Fibroblast of lung (primary cell): ENCODE measurements around the gene TUBGCP3. TPM values are rescaled to one million over a fixed set of nuclear protein-coding genes. Genes with fewer than 3 reads are reported as not detected.

Experiments
- DNase-seq, 2 donors: peaks; one replicate each; pipeline versions ENCODE4 v3.0.0 to v3.0.0-alpha.2; 2010; ENCODE audit warnings: low read depth in 2 of 2
- H2AFZ ChIP-seq: 2 replicates; pipeline ENCODE4 v1.5.1; 2012; ENCODE audit warnings: low read length, control low read depth, inconsistent platforms
- H3K27ac ChIP-seq: 2 replicates; pipeline ENCODE4 v1.5.1; 2011; ENCODE audit warnings: low read length, control low read depth; ENCODE audit not compliant: insufficient read depth
- H3K27me3 ChIP-seq: 2 replicates; pipeline ENCODE4 v1.5.1; 2011; ENCODE audit warnings: mild to moderate bottlenecking, low read length; ENCODE audit not compliant: control insufficient read depth, insufficient read depth
- H3K36me3 ChIP-seq: 2 replicates; pipeline ENCODE4 v1.5.1; 2011; ENCODE audit warnings: low read length; ENCODE audit not compliant: control insufficient read depth, insufficient read depth
- H3K4me1 ChIP-seq: 2 replicates; pipeline ENCODE4 v1.5.1; 2011; ENCODE audit warnings: low read length; ENCODE audit not compliant: control insufficient read depth, insufficient read depth; ENCODE audit errors: extremely low read depth
- H3K4me2 ChIP-seq: 2 replicates; pipeline ENCODE4 v1.5.1; 2011; ENCODE audit warnings: low read length, control low read depth; ENCODE audit not compliant: insufficient read depth; ENCODE audit errors: extremely low read depth
- H3K4me3 ChIP-seq, 4 experiments: fragments of 200-600 bp in 1 of 4; sonication (generic) in 1 of 4; replicated peaks in 1 of 4; 2 replicates each; pipeline ENCODE4 v1.5.1; 2011 to 2016; ENCODE audit warnings: low read length in 4 of 4, low read depth in 3 of 4, mild to moderate bottlenecking in 3 of 4, control low read depth in 2 of 4, inconsistent platforms in 1 of 4, mixed read lengths in 1 of 4; ENCODE audit not compliant: insufficient read depth in 1 of 4; ENCODE audit errors: control extremely low read depth in 1 of 4
- H3K79me2 ChIP-seq: 2 replicates; pipeline ENCODE4 v1.5.1; 2012; ENCODE audit warnings: mild to moderate bottlenecking, low read length, inconsistent platforms; ENCODE audit not compliant: control insufficient read depth, insufficient read depth
- H3K9ac ChIP-seq: 2 replicates; pipeline ENCODE4 v1.5.1; 2011; ENCODE audit warnings: mild to moderate bottlenecking, low read length, control low read depth; ENCODE audit not compliant: insufficient read depth
- H3K9me3 ChIP-seq: 2 replicates; pipeline ENCODE4 v1.5.1; 2012; ENCODE audit warnings: low read depth, low read length; ENCODE audit not compliant: control insufficient read depth, insufficient read depth
- H4K20me1 ChIP-seq: 2 replicates; pipeline ENCODE4 v1.5.1; 2011; ENCODE audit warnings: low read length; ENCODE audit not compliant: control insufficient read depth, insufficient read depth; ENCODE audit errors: extremely low read depth
- CTCF ChIP-seq, 2 donors: IDR thresholded peaks in 1 of 2; conservative IDR thresholded peaks in 1 of 2; 1 replicate in 1 of 2; 2 replicates in 1 of 2; pipeline ENCODE4 v1.5.1; 2011 to 2012; ENCODE audit warnings: low read length in 2 of 2, control low read depth in 1 of 2, inconsistent platforms in 1 of 2, low read depth in 1 of 2, mild to moderate bottlenecking in 1 of 2
- EZH2 ChIP-seq: IDR thresholded peaks from 2 replicates; pipeline ENCODE4 v1.5.1; 2012; ENCODE audit warnings: low read length, control low read depth, mild to moderate bottlenecking; ENCODE audit errors: missing control alignments
- polyA plus RNA-seq, 2 donors: library from polyadenylated mRNA; depleted of rRNA in 1 of 2; stranded (reverse) in 1 of 2; unstranded in 1 of 2; fragments of >200 nt; gene quantifications; 2 replicates each; pipeline ENCODE4 v1.2.1, GENCODE V29; 2011 to 2012; ENCODE audit warnings: missing spikeins in 1 of 2
- total RNA-seq: library from RNA; depleted of rRNA; stranded (reverse); fragments of >200 nt; gene quantifications from 2 replicates; pipeline ENCODE4 v1.2.1, GENCODE V29; 2014

TUBGCP3 gene
- total and polyA plus RNA-seq, 2 donors (not counting 1 experiment from before 2014, with no cell fraction given) = 14.5 to 17.2 TPM

- TF ChIP-seq CTCF (conservative IDR thresholded peaks at IDR 0.05 in 1 of 2, IDR thresholded peaks at IDR 0.05 in 1 of 2; ENCODE audit: low read depth in 1 of 2, low read length in 2 of 2) (no peak), EZH2 (no peak)
- no peaks in the 10 kb centered on the region for H3K36me3 ChIP-seq
- no peak for DNase-seq
Observed at GRCh38 chr13:112447306-112447705, 140.6 kb downstream of the TUBGCP3 start.

GRCh38 chr13:112446867-112447266 lies 141.1 kb downstream of the TUBGCP3 start:
- TF ChIP-seq EZH2 (no peak), CTCF (conservative IDR thresholded peaks at IDR 0.05 in 1 of 2, IDR thresholded peaks at IDR 0.05 in 1 of 2; ENCODE audit: low read depth in 1 of 2, low read length in 2 of 2) (no peak)
- no peak overlapping the region for H3K27ac ChIP-seq

More at GRCh38 chr13:112447306-112447705, 140.6 kb downstream of the TUBGCP3 start:
- Histone ChIP-seq H3K27ac (no peak overlapping the region), H3K9ac (no peak overlapping the region), H3K4me1 (no peaks in the 10 kb centered on the region), H2AFZ (no peak overlapping the region), H3K4me3 (no peak overlapping the region), H3K4me2 (no peak overlapping the region), H4K20me1 (no peaks in the 10 kb centered on the region), H3K9me3 (no peaks in the 10 kb centered on the region), H3K27me3 (no peaks in the 10 kb centered on the region), H3K79me2 (no peaks in the 10 kb centered on the region)

DNA sequence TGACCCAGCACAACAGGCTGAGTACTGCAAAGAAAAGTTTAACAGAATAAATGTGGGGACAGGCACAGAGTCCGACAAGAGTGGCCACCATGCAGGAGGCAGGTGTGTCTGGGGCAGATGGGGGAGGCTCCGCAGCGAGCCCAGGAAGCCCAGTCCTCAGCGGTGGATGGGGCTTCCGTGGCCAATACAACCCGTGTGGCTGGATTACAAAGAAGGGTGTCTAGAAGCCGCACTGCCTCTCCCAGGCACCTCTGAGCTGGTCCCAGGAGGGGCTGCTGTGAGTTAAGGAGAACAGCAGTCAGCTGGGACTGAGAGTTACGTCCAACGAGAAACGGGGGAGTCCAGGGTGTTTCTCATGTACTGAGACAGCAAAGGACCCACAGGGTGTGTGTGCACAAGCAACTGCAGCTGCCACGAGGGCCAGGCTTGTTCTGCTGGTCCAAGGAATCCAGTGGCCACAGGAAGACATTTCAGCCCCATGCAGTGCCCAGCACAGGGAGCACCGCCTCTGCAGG lies 141.5 kb downstream of the TUBGCP3 start:
- DNase-seq = no peak
- Histone ChIP-seq H3K4me2 (no peak overlapping the region), H2AFZ (no peak overlapping the region), H3K36me3 (no peaks in the 10 kb centered on the region), H3K27ac (no peak overlapping the region), H3K9me3 (no peaks in the 10 kb centered on the region), H3K79me2 (no peaks in the 10 kb centered on the region), H3K4me3 (no peak overlapping the region), H3K27me3 (no peaks in the 10 kb centered on the region), H3K4me1 (no peaks in the 10 kb centered on the region), H4K20me1 (no peaks in the 10 kb centered on the region), H3K9ac (no peak overlapping the region)
- no peak for TF ChIP-seq CTCF (conservative IDR thresholded peaks at IDR 0.05 in 1 of 2, IDR thresholded peaks at IDR 0.05 in 1 of 2; ENCODE audit: low read depth in 1 of 2, low read length in 2 of 2)

More at GRCh38 chr13:112446867-112447266, 141.1 kb downstream of the TUBGCP3 start:
- no peaks in the 10 kb centered on the region for H3K36me3 ChIP-seq
- no peak for DNase-seq
- H2AFZ ChIP-seq = no peak overlapping the region
- no peak overlapping the region for H3K4me3 ChIP-seq
- H4K20me1 ChIP-seq = no peaks in the 10 kb centered on the region
- H3K79me2 ChIP-seq = no peaks in the 10 kb centered on the region
- no peaks in the 10 kb centered on the region for H3K27me3 ChIP-seq
- H3K4me1 ChIP-seq = no peaks in the 10 kb centered on the region
- no peak overlapping the region for H3K4me2 ChIP-seq
- H3K9me3 ChIP-seq = no peaks in the 10 kb centered on the region
- no peak overlapping the region for H3K9ac ChIP-seq
